Tibial nerve (tissue), 3 donors: Measurements from ENCODE around the gene GAL3ST1.
"Not testable (repeated sequence)": the region's sequence is repeated elsewhere in the genome, so short reads cannot be mapped to it uniquely, and the experiment has no call there.

Experiments
- CTCF ChIP-seq, 5 experiments: fragments of 200-600 bp in 3 of 5; fragments of 450-650 bp in 2 of 5; sonication (generic) in 3 of 5; IDR thresholded peaks; one replicate each; pipeline ENCODE4 v1.5.1; 2016 to 2019; ENCODE audit warnings: antibody characterized with exemption in 5 of 5, mild to moderate bottlenecking in 3 of 5, moderate library complexity in 2 of 5
- POLR2A ChIP-seq, 2 donors: fragments of 450-650 bp; IDR thresholded peaks; one replicate each; pipeline ENCODE4 v1.6.1; 2017; ENCODE audit warnings: antibody characterized with exemption in 2 of 2, mild to moderate bottlenecking in 2 of 2, moderate library complexity in 2 of 2

GRCh38 chr22:30541511-30541910, 33.0 kb downstream of the GAL3ST1 start:
- not testable (repeated sequence) for TF ChIP-seq POLR2A, CTCF (IDR thresholded peaks at IDR 0.05)
